HCT116 (cell line): ENCODE measurements around the gene GJB2. TPM values are rescaled to one million over a fixed set of nuclear protein-coding genes. Genes with fewer than 3 reads are reported as not detected.

Experiments used
- ATAC-seq: fragments of 200-7000 bp; cut with Tn5 transposase; 2 replicates; pipeline ENCODE4 v1.9.1; 2020; ENCODE audit warnings: mild to moderate bottlenecking, moderate library complexity
- BruUV-seq: library from RNA; stranded (reverse); fragments of 400-500 nt; replicated peaks from 2 replicates; lab custom pipeline; 2021; lab: Mats Ljungman, UMichigan
- CTCF ChIA-PET: fragments of 300-600 bp; sonication (Branson Sonifier 250); formaldehyde crosslinking; loops from one replicate; lab custom pipeline; 2021; ENCODE audit warnings: antibody characterized with exemption; lab: Charles Lee
- POLR2A ChIA-PET: fragments of 300-600, 350-600 bp; sonication (Branson Sonifier 250); formaldehyde crosslinking; loops from one replicate; lab custom pipeline; 2021; ENCODE audit warnings: antibody characterized with exemption; lab: Charles Lee
- RAD21 ChIA-PET, 2 experiments: fragments of 300-600 bp; sonication (Branson Sonifier 250); formaldehyde crosslinking; loops; one replicate each; lab custom pipeline; 2023; ENCODE audit warnings: low total read pairs in 2 of 2; ENCODE audit not compliant: uncharacterized antibody in 2 of 2, unreplicated experiment in 2 of 2, low non-redundant PET in 1 of 2; lab: Charles Lee
- DNase-seq: peaks from one replicate; pipeline ENCODE4 v3.0.0-alpha.2; 2010; ENCODE audit warnings: low read depth, low spot score
- H2AFZ ChIP-seq: fragments of 200-600 bp; shearing (Covaris generic), sonication (generic); 2 replicates; pipeline ENCODE4 v1.6.1; 2017; ENCODE audit warnings: low read depth, mixed run types, mixed read lengths, antibody characterized with exemption, low read length; ENCODE audit not compliant: poor library complexity, severe bottlenecking
- H3K27ac ChIP-seq: 2 replicates; pipeline ENCODE4 v1.5.1; 2012; ENCODE audit warnings: low read depth, low read length
- H3K27me3 ChIP-seq: fragments of 200-600 bp; sonication (generic); 2 replicates; pipeline ENCODE4 v1.6.1; 2016; ENCODE audit warnings: mixed run types, low read length, mixed read lengths; ENCODE audit not compliant: insufficient read depth
- H3K36me3 ChIP-seq, 2 experiments: fragments of 200-500 bp in 1 of 2; fragments of 200-600 bp in 1 of 2; sonication (Bioruptor generic) in 1 of 2; sonication (generic) in 1 of 2; 2 replicates each; pipeline versions ENCODE4 v1.5.1 to v1.6.1; 2014 to 2016; ENCODE audit warnings: low read length in 2 of 2, inconsistent platforms in 1 of 2, mixed read lengths in 1 of 2, mixed run types in 1 of 2; ENCODE audit not compliant: insufficient read depth in 2 of 2, control insufficient read depth in 1 of 2
- H3K4me1 ChIP-seq, 2 experiments: fragments of 200-600 bp in 1 of 2; sonication (generic) in 1 of 2; 2 replicates each; pipeline versions ENCODE4 v1.5.1 to v1.6.1; 2012 to 2017; ENCODE audit warnings: low read length in 2 of 2, inconsistent platforms in 1 of 2, mild to moderate bottlenecking in 1 of 2, mixed read lengths in 1 of 2, mixed run types in 1 of 2, moderate library complexity in 1 of 2; ENCODE audit not compliant: insufficient read depth in 2 of 2, control insufficient read depth in 1 of 2
- H3K4me2 ChIP-seq: fragments of 200-600 bp; sonication (generic); 2 replicates; pipeline ENCODE4 v1.6.1; 2017; ENCODE audit warnings: mixed run types, low read length, mixed read lengths
- H3K4me3 ChIP-seq, 2 experiments: fragments of 200-600 bp in 1 of 2; sonication (generic) in 1 of 2; replicated peaks in 1 of 2; 2 replicates each; pipeline ENCODE4 v1.5.1; 2011 to 2016; ENCODE audit warnings: low read length in 2 of 2, control low read depth in 1 of 2, low read depth in 1 of 2, mild to moderate bottlenecking in 1 of 2, mixed read lengths in 1 of 2, mixed run types in 1 of 2
- H3K79me2 ChIP-seq: fragments of 200-600 bp; sonication (generic); 2 replicates; pipeline ENCODE4 v1.6.1; 2017; ENCODE audit warnings: mild to moderate bottlenecking, mixed run types, low read length, moderate library complexity, mixed read lengths; ENCODE audit not compliant: insufficient read depth
- H3K9ac ChIP-seq: fragments of 200-600 bp; sonication (generic); 2 replicates; pipeline ENCODE4 v1.6.1; 2016; ENCODE audit warnings: low read length, mixed read lengths
- H3K9me2 ChIP-seq: fragments of 200-600 bp; sonication (generic), shearing (Covaris generic); 2 replicates; pipeline ENCODE4 v1.6.1; 2017; ENCODE audit warnings: mixed run types, mild to moderate bottlenecking, moderate library complexity; ENCODE audit not compliant: insufficient read depth
- H3K9me3 ChIP-seq, 2 experiments: fragments of 200-500 bp in 1 of 2; fragments of 200-600 bp in 1 of 2; sonication (Bioruptor generic) in 1 of 2; sonication (generic) in 1 of 2; 2 replicates each; pipeline ENCODE4 v1.6.1; 2014 to 2017; ENCODE audit warnings: low read length in 2 of 2, mixed read lengths in 2 of 2, inconsistent platforms in 1 of 2, low read depth in 1 of 2, mild to moderate bottlenecking in 1 of 2, mixed run types in 1 of 2, moderate library complexity in 1 of 2; ENCODE audit not compliant: control insufficient read depth in 1 of 2, insufficient read depth in 1 of 2
- H4K20me1 ChIP-seq: fragments of 200-600 bp; sonication (generic), shearing (Covaris generic); 2 replicates; pipeline ENCODE4 v1.6.1; 2017; ENCODE audit warnings: mixed run types, mild to moderate bottlenecking, moderate library complexity; ENCODE audit not compliant: insufficient read depth
- ATF3 ChIP-seq: IDR thresholded peaks from 2 replicates; pipeline ENCODE4 v1.6.1; 2012
- CBX3 ChIP-seq: IDR thresholded peaks from 2 replicates; pipeline ENCODE4 v1.6.1; 2012; ENCODE audit warnings: low read depth
- CEBPB ChIP-seq: IDR thresholded peaks from 2 replicates; pipeline ENCODE4 v1.6.1; 2012; ENCODE audit warnings: low read depth
- EGR1 ChIP-seq: IDR thresholded peaks from 2 replicates; pipeline ENCODE4 v1.6.1; 2012; ENCODE audit warnings: low read depth
- ELF1 ChIP-seq: IDR thresholded peaks from 2 replicates; pipeline ENCODE4 v1.6.1; 2012; ENCODE audit warnings: low read depth, borderline replicate concordance
- EZH2 ChIP-seq: fragments of 200-600 bp; sonication (generic); IDR thresholded peaks from 2 replicates; pipeline ENCODE4 v1.6.1; 2017; ENCODE audit warnings: antibody characterized with exemption, mixed run types
- EZH2phosphoT487 ChIP-seq: fragments of 200-600 bp; IDR thresholded peaks from 2 replicates; pipeline ENCODE4 v1.6.1; 2018; ENCODE audit warnings: antibody characterized with exemption, borderline replicate concordance
- FOSL1 ChIP-seq: IDR thresholded peaks from 2 replicates; pipeline ENCODE4 v1.6.1; 2012; ENCODE audit warnings: low read depth
- JUND ChIP-seq: IDR thresholded peaks from 2 replicates; pipeline ENCODE4 v1.6.1; 2012
- MAX ChIP-seq: IDR thresholded peaks from 2 replicates; pipeline ENCODE4 v1.6.1; 2012
- POLR2AphosphoS5 ChIP-seq: IDR thresholded peaks from 2 replicates; pipeline ENCODE4 v1.6.1; 2011; ENCODE audit warnings: mild to moderate bottlenecking, low read depth, low read length, moderate library complexity
- RAD21 ChIP-seq: IDR thresholded peaks from 2 replicates; pipeline ENCODE4 v1.6.1; 2012; ENCODE audit warnings: low read depth, mild to moderate bottlenecking
- REST ChIP-seq: IDR thresholded peaks from 2 replicates; pipeline ENCODE4 v1.6.1; 2012; ENCODE audit warnings: low read depth
- SIN3A ChIP-seq: IDR thresholded peaks from 2 replicates; pipeline ENCODE4 v1.6.1; 2012; ENCODE audit warnings: low read depth
- SP1 ChIP-seq: IDR thresholded peaks from 2 replicates; pipeline ENCODE4 v1.6.1; 2012; ENCODE audit warnings: low read depth
- ZFX ChIP-seq: fragments of 450-650 bp; IDR thresholded peaks from 2 replicates; pipeline ENCODE4 v1.6.1; 2017
- intact Hi-C: fragments of 100-400 bp; cut with micrococcal nuclease; formaldehyde crosslinking; loops from 2 replicates; pipeline ENCODE4 v1.10.0; 2022
- total RNA-seq: library from RNA; stranded (reverse); gene quantifications from one replicate; pipeline ENCODE4 v1.2.1, GENCODE V29; 2021; ENCODE audit not compliant: unreplicated experiment

GJB2 gene
- total RNA-seq, 1 experiment from 2014 or later: 44.7 TPM

- H3K27me3 ChIP-seq: no peaks in the 10 kb centered on the region
- H3K9me2 ChIP-seq: no peaks in the 10 kb centered on the region
- TF ChIP-seq JUND (no peak), SP1 (no peak), POLR2AphosphoS5 (no peak), EZH2phosphoT487 (no peak), ATF3 (no peak), MAX (no peak), ELF1 (no peak), REST (no peak), ZFX (no peak), FOSL1 (no peak), CEBPB (no peak), EGR1 (no peak), SIN3A (no peak), RAD21 (no peak), CBX3 (no peak), EZH2 (no peak)
- no peaks in the 10 kb centered on the region for H3K79me2 ChIP-seq
- H2AFZ ChIP-seq: no peak overlapping the region
- no peak overlapping the region for H3K4me2 ChIP-seq
- no peaks in the 10 kb centered on the region for H3K36me3 ChIP-seq
- no peak overlapping the region for H3K27ac ChIP-seq
- no peak overlapping the region for H3K9ac ChIP-seq
- H3K4me1 ChIP-seq: no peaks in the 10 kb centered on the region
- BruUV-seq: no TSS peak
- ChIA-PET RAD21 (no interaction called here), CTCF (no interaction called here), POLR2A (no interaction called here)
- ATAC-seq (no peak), DNase-seq (no peak)
- intact Hi-C loops: no loop called here
- H3K9me3 ChIP-seq: no peaks in the 10 kb centered on the region
- H3K4me3 ChIP-seq: no peak overlapping the region
- H4K20me1 ChIP-seq: no peaks in the 10 kb centered on the region
These were observed 26.8 kb upstream of the GJB2 start for GRCh38 chr13:20219577-20219976.
